Measurements from ENCODE around the gene AIP. TPM values are rescaled to one million over a fixed set of nuclear protein-coding genes. Genes with fewer than 3 reads are reported as not detected.

Gene AIP
- total RNA-seq, 2 experiments from 2014 or later: 115 to 117 TPM

DNA sequence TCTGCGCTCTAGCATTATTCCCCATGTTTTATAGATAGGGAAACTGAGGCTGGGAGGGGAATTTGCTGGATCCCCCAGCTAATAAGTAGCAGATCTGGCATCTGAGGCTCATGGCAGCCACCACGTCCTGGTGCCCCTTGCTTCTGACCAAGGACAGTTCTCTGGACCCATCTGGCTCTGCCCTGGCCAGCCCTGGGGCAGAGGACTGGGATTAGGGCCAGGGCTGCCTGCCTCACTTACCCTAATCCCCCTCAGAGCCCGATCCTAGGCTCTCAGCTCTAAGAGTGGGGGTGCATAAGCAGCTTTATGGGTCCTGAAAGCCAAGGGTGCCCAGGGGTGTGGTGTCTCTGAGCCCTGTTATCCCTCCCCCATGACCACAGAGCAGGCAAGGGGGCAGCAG is 27.8 kb upstream of the AIP start, which contains the start of gene CABP4:
TSS of gene CABP4 (plus strand) at position 301 of the 400 bp plus-strand sequence. CDS start at position 371, 70 bp downstream.
- Histone ChIP-seq H3K27me3 (ENCODE audit: control insufficient read depth in 1 of 2, insufficient read depth in 2 of 2, low read length in 2 of 2) (no peaks in the 10 kb centered on the region), H3K9me3 (ENCODE audit: control insufficient read depth in 1 of 2, insufficient read depth in 1 of 2, low read length in 2 of 2) (no peaks in the 10 kb centered on the region), H3K36me3 (ENCODE audit: insufficient read depth, low read length) (no peaks in the 10 kb centered on the region), H3K27ac (ENCODE audit: low read depth in 1 of 2, low read length in 2 of 2) (no peak within 1 kb of the TSS), H3K4me1 (ENCODE audit: insufficient read depth, low read length) (peaks cover 25% of the 10 kb centered on the region), H3K4me3 (ENCODE audit: low read length) (no peak within 1 kb of the TSS)
- POLR2A ChIA-PET: interaction anchor here (0.7 to 16.8 kb wide), 4 partner anchors 11 to 50 kb away, joined by 3 to 110 read pairs (median 4); partner anchors contain the start of gene PTPRCAP
- Mint-ChIP-seq H3K4me3 (no peak within 1 kb of the TSS), H3K9me3 (no peaks in the 10 kb centered on the region), H3K4me1 (ENCODE audit: low read depth) (peaks cover 11% of the 10 kb centered on the region), H3K27me3 (no peaks in the 10 kb centered on the region), H3K27ac (no peak within 1 kb of the TSS), H3K36me3 (ENCODE audit: low read depth) (no peaks in the 10 kb centered on the region)
- TF ChIP-seq, protein P1, sequence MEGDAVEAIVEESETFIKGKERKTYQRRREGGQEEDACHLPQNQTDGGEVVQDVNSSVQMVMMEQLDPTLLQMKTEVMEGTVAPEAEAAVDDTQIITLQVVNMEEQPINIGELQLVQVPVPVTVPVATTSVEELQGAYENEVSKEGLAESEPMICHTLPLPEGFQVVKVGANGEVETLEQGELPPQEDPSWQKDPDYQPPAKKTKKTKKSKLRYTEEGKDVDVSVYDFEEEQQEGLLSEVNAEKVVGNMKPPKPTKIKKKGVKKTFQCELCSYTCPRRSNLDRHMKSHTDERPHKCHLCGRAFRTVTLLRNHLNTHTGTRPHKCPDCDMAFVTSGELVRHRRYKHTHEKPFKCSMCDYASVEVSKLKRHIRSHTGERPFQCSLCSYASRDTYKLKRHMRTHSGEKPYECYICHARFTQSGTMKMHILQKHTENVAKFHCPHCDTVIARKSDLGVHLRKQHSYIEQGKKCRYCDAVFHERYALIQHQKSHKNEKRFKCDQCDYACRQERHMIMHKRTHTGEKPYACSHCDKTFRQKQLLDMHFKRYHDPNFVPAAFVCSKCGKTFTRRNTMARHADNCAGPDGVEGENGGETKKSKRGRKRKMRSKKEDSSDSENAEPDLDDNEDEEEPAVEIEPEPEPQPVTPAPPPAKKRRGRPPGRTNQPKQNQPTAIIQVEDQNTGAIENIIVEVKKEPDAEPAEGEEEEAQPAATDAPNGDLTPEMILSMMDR (IDR thresholded peaks at IDR 0.05): no peak
- ATAC-seq (ENCODE audit: poor library complexity) (no peak), DNase-seq (no peak)
- intact Hi-C loops (cut with DNase I, micrococcal nuclease): no loop called here
- CTCF ChIA-PET: no interaction called here

DNA sequence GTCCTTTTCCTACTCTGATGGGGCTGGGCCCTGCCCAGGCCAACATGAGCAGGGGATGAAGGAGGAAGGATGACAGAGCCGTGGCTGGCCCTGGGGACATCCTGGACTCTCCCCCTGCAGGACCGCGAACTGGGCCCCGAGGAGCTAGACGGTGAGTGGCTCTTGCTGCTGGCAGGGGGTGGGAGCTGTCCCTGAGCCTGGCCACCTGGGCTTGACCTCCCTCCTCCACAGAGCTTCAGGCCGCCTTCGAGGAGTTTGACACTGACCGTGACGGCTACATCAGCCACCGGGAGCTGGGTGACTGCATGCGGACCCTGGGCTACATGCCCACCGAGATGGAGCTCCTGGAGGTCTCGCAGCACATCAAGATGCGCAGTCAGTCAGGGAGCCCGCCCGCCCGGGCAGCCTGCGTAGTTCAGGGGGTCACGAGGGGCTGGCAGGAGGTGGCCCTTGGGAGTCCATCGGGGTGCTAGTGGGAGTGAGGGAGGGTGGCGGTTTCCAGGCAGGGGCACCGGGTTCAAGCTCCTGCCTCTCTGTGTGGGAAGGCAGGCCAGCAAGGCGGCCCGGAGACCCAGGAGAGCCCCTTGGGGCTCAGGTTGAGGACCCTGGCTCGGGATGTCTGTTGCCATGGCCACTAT is 26.6 kb upstream of the AIP start:
- Histone ChIP-seq H3K27ac (ENCODE audit: low read depth in 1 of 2, low read length in 2 of 2) (no peak overlapping the region), H3K9me3 (ENCODE audit: control insufficient read depth in 1 of 2, insufficient read depth in 1 of 2, low read length in 2 of 2) (no peaks in the 10 kb centered on the region), H3K4me3 (ENCODE audit: low read length) (no peak overlapping the region), H3K36me3 (ENCODE audit: insufficient read depth, low read length) (no peaks in the 10 kb centered on the region), H3K27me3 (ENCODE audit: control insufficient read depth in 1 of 2, insufficient read depth in 2 of 2, low read length in 2 of 2) (no peaks in the 10 kb centered on the region), H3K4me1 (ENCODE audit: insufficient read depth, low read length) (peaks cover 14% of the 10 kb centered on the region)
- intact Hi-C loops (cut with DNase I, micrococcal nuclease): no loop called here
- ATAC-seq (ENCODE audit: poor library complexity) (no peak), DNase-seq (peak in 2 of 14 experiments; percentile 5 to 18)
- ChIA-PET POLR2A (interaction anchor here (0.6 to 16.8 kb wide), 4 partner anchors 12 to 1360 kb away, joined by 3 to 110 read pairs (median 3); partner anchors contain the start of gene PTPRCAP), CTCF (no interaction called here)
- Mint-ChIP-seq H3K27me3 (no peaks in the 10 kb centered on the region), H3K27ac (no peak overlapping the region), H3K4me1 (ENCODE audit: low read depth) (peaks cover 7% of the 10 kb centered on the region), H3K4me3 (no peak overlapping the region), H3K9me3 (no peaks in the 10 kb centered on the region), H3K36me3 (ENCODE audit: low read depth) (no peaks in the 10 kb centered on the region)
- TF ChIP-seq, protein P1 (IDR thresholded peaks at IDR 0.05): no peak

DNA sequence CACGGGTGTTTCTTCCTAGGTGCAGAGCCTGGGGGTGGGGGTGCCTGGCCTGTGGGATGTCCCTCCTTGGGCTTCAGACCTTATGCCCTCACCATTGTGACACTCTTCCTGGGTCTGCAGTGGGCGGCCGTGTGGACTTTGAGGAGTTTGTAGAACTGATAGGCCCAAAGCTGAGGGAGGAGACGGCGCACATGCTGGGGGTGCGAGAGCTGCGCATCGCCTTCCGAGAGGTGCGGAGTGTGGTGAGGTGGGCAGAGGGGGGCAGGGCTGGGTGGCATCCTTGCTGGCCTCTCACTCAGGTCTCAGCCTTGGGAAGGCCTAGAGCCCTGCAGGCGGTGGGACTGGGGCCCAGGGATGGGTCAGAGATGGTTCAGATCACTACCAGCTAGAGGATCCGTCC is 25.4 kb upstream of the AIP start:
- peaks cover 5% of the 10 kb centered on the region for H3K4me1 ChIP-seq (ENCODE audit: insufficient read depth, low read length)
- intact Hi-C loops (cut with DNase I, micrococcal nuclease): no loop called here
- TF ChIP-seq, protein P1 (IDR thresholded peaks at IDR 0.05): no peak
- H3K36me3 ChIP-seq (ENCODE audit: insufficient read depth, low read length): no peaks in the 10 kb centered on the region
- ChIA-PET POLR2A (interaction anchor here (0.7 to 16.8 kb wide), 4 partner anchors 19 to 191 kb away, joined by 3 to 110 read pairs (median 4); partner anchors contain the start of gene PTPRCAP), CTCF (no interaction called here)
- no peaks in the 10 kb centered on the region for H3K9me3 ChIP-seq (ENCODE audit: control insufficient read depth in 1 of 2, insufficient read depth in 1 of 2, low read length in 2 of 2)
- Mint-ChIP-seq H3K27me3 (no peaks in the 10 kb centered on the region), H3K36me3 (ENCODE audit: low read depth) (no peaks in the 10 kb centered on the region), H3K4me1 (ENCODE audit: low read depth) (peaks cover 7% of the 10 kb centered on the region), H3K27ac (no peak overlapping the region), H3K9me3 (no peaks in the 10 kb centered on the region), H3K4me3 (no peak overlapping the region)
- no peaks in the 10 kb centered on the region for H3K27me3 ChIP-seq (ENCODE audit: control insufficient read depth in 1 of 2, insufficient read depth in 2 of 2, low read length in 2 of 2)
- H3K4me3 ChIP-seq (ENCODE audit: low read length): no peak overlapping the region
- no peak for ATAC-seq (ENCODE audit: poor library complexity)
- no peak for DNase-seq
- H3K27ac ChIP-seq (ENCODE audit: low read depth in 1 of 2, low read length in 2 of 2): no peak overlapping the region
